ENCODE measurements around the gene ATP11A.

DNA sequence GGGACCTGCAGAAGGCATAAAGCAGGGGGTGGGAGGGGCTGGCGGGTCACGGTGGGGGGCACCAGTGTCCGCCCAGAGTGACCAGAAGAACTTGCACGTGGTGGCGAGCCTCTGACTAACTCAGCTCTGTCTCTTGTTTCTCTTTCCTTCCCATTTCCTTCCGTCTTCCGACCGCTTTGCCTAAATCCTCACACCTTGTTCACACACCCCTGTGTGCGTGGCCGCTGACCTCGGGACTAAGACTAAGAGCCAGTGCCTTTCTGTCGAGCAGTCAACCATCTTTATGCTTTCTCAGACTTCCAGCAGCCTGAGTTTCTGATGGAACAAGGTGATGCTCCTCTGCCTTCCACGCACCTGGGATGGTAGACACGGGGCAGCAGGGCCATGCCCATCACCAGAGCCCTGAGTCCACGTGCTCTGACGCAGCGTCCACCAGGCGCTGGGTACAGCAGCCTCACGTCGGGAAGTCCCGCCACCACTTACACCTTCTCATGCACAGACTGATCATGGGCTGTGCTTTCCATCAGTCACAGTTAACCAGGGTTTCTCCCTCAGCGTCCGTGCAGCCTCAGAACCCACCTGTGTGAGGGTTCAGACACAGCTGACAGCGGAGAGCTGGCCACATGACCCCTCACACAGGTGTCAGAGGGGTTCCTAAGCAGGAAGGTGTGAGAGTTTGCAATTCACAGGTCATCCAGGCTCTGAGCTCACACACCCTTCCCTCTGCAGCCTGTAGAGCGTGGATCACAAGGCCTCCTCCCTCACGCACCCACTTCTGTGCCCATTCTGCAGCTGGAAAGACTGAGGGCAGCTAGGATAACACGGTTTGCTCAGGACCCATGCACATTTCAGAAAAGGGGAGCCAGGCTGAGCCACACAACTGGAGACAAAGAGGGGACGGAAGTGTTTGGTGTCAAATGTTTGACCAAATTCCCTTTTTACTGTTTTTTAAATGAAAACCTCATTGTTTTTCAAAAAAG, 188.4 kb downstream of the ATP11A start:
- TF ChIP-seq, protein P1, sequence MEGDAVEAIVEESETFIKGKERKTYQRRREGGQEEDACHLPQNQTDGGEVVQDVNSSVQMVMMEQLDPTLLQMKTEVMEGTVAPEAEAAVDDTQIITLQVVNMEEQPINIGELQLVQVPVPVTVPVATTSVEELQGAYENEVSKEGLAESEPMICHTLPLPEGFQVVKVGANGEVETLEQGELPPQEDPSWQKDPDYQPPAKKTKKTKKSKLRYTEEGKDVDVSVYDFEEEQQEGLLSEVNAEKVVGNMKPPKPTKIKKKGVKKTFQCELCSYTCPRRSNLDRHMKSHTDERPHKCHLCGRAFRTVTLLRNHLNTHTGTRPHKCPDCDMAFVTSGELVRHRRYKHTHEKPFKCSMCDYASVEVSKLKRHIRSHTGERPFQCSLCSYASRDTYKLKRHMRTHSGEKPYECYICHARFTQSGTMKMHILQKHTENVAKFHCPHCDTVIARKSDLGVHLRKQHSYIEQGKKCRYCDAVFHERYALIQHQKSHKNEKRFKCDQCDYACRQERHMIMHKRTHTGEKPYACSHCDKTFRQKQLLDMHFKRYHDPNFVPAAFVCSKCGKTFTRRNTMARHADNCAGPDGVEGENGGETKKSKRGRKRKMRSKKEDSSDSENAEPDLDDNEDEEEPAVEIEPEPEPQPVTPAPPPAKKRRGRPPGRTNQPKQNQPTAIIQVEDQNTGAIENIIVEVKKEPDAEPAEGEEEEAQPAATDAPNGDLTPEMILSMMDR (IDR thresholded peaks at IDR 0.05 in 2 of 3, conservative IDR thresholded peaks at IDR 0.05 in 1 of 3; ENCODE audit: control insufficient read depth in 2 of 3, extremely low read depth in 1 of 3, insufficient read depth in 1 of 3, low read depth in 3 of 3, low read length in 3 of 3): no peak
- TF ChIP-seq ZNF274 (IDR thresholded peaks at IDR 0.05; ENCODE audit: insufficient read depth, insufficient read length) (no peak), ZNF24 (IDR thresholded peaks at IDR 0.05) (no peak), EP300 (IDR thresholded peaks at IDR 0.05; ENCODE audit: borderline replicate concordance in 1 of 2, control insufficient read depth in 1 of 2, low read depth in 2 of 2, low read length in 2 of 2) (no peak), FOXK2 (IDR thresholded peaks at IDR 0.05) (no peak), POLR2A (IDR thresholded peaks at IDR 0.05; ENCODE audit: low read depth, low read length) (no peak), CHD4 (IDR thresholded peaks at IDR 0.05) (no peak)

Measured in GM12878 (cell line).